GM12892 (cell line): ENCODE measurements around the gene LMF2.
"Not testable (repeated sequence)": the region's sequence is repeated elsewhere in the genome, so short reads cannot be mapped to it uniquely, and the experiment has no call there.

Experiments
- DNase-seq: peaks from one replicate; pipeline ENCODE4 v3.0.0; 2011; ENCODE audit not compliant: insufficient read length
- FAIRE-seq: peaks from 2 replicates; lab custom pipeline; 2011; peaks lifted over from hg19 to GRCh38; lab: Jason Lieb, UNC
- POLR2A ChIP-seq: IDR thresholded peaks from 2 replicates; pipeline ENCODE4 v1.6.1; 2011; ENCODE audit warnings: low read depth, low read length, control low read depth
- POLR2AphosphoS5 ChIP-seq: IDR thresholded peaks from 2 replicates; pipeline ENCODE4 v1.6.1; 2011; ENCODE audit warnings: low read depth, low read length, control low read depth
- TAF1 ChIP-seq: IDR thresholded peaks from 2 replicates; pipeline ENCODE4 v1.6.1; 2011; ENCODE audit warnings: low read depth, mild to moderate bottlenecking, control low read depth, low read length, borderline replicate concordance

Gene LMF2

GRCh38 chr22:50545522-50546325, 38.2 kb upstream of the LMF2 start, which contains the start of gene KLHDC7B:
TSS of gene KLHDC7B (plus strand) at chr22:50545899. CDS start at chr22:50546244, 345 bp downstream.
- no peak for FAIRE-seq
- TF ChIP-seq TAF1 (no peak), POLR2A (no peak), POLR2AphosphoS5 (no peak)
- no peak for DNase-seq

GRCh38 chr22:50544746-50545253, 37.3 kb upstream of the LMF2 start:
- DNase-seq (no peak), FAIRE-seq (peak; percentile 27)
- TF ChIP-seq TAF1 (no peak), POLR2AphosphoS5 (no peak), POLR2A (no peak)

DNA sequence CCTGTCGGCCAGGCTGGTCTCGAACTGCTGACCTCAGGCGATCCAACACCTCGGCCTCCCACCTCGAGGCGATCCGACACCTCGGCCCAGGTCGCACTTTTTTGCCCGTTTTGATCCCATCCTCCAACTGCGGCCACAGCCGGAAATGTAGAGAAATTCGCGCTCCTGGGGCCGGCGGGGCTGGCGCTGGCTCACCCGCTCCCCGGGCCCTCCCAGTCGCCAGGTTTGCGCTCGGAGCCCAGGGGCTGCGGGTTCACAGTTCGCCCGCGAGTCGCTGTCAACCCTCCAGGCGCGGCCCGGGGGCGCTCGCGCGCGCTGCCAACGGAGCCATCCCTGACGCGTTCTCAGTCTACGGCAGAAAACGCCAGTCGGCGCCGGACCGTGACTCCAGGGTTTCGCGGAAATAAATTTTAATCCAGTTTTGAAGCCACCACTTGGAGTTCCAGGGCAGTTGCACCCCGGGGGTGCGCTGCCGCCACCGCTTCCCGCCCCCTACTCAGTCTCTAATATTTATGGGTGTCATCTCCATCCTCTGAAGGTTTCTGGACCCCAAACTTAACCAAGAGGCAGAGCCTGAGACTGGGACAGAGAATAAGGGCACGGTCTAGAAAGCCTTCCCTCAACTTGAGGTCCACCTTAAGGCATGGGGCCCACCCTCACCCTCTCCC, 36.7 kb upstream of the LMF2 start:
- TF ChIP-seq POLR2A (0 out of 2 replicates have a peak, but pooled peaks have one; percentile 14), POLR2AphosphoS5 (no peak)
- peak; percentile 78 for DNase-seq
- FAIRE-seq = peak; percentile 95

DNA sequence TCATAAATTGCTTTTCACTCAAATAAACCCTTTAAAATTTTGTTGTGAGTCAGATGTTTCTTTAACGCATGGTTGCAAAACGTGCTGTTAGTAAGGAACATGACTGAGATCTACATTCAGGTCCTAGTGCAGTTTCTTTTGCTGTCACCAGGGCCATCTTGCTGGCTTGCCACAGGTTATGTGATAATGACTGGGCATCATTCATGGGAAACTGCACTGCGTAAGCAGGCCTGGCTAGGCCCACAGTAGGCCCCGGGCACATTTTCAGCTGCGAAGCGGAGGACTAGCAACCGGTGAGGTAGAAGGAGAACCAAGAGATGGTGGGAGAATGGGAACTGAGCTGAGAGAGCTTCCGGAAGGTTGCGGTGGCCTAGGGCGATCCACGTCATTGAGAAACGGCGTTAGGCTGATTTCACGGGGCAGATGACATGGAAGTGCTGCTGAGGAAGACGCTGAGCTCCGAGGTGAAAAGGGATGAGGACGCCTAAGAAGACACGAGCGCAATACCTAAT, 35.0 kb upstream of the LMF2 start:
- peak; percentile 80 for TF ChIP-seq POLR2AphosphoS5
- TF ChIP-seq TAF1 = no peak
- TF ChIP-seq POLR2A = peak; percentile 71; the same call in 1 of the 2 replicates
- FAIRE-seq (peak; percentile 96), DNase-seq (peak; percentile 63)

DNA sequence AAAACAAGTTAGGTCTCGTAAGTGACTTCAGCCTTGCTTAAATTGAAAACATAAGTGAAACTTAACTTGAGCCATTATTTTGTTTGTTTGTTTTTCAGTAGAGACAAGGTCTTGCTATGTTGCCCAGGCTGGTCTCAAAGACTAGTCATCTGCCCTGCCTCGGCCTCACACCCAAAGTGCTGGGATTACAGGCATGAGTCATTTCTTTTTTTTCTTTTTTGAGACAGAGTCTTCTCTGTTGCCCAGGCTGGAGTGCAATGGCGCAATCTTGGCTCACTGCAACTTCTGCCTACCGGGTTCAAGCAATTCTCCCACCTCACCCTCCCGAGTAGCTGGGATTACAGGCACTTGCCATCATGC, 34.1 kb upstream of the LMF2 start:
- FAIRE-seq = peak; percentile 88
- DNase-seq = not testable (repeated sequence)
- 0 out of 2 replicates have a peak, but pooled peaks have one; percentile 37 for TF ChIP-seq TAF1

DNA sequence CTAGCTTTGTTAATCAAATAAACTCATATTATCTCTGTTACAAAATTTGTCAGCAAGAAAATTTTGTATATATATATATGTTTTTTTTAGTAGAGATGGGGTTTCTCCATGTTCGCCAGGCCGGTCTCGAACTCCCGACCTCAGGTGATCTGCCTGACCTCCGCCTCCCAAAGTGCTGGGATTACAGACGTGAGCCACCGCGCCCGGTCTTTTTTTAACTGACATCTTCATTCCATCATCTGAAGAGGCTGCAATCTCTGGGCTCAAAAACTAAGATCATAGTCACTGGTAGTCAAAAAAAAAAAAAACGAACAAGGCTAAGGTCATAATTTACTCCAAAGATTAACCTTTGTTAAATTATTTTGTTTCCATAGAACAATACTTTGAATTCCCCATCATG, 32.9 kb upstream of the LMF2 start:
- DNase-seq (no peak), FAIRE-seq (no peak)
- TF ChIP-seq TAF1 = no peak
- TF ChIP-seq POLR2A = no peak
- no peak for TF ChIP-seq POLR2AphosphoS5

DNA sequence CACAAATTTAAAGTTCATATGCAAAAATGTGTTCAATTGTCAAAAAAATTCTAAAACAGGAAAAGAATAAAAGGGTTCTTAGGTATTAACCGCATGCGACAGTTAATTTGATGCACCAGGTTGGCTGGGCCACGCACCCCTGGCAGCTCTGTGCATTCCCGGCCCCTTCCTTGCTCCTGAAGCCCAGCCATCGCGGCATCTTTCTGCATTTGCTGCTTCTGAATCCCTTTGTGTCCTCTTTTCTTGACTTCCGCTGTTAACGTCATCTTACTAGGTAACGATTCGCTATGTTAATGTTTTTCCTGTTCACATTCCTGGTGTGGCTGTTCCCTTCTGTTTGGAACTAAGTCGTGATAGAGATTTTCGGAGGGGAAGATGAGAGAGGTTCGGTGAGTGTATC, 30.3 kb upstream of the LMF2 start:
- FAIRE-seq (peak; percentile 85), DNase-seq (no peak)
- no peak for TF ChIP-seq POLR2AphosphoS5
- no peak for TF ChIP-seq POLR2A
- no peak for TF ChIP-seq TAF1

DNA sequence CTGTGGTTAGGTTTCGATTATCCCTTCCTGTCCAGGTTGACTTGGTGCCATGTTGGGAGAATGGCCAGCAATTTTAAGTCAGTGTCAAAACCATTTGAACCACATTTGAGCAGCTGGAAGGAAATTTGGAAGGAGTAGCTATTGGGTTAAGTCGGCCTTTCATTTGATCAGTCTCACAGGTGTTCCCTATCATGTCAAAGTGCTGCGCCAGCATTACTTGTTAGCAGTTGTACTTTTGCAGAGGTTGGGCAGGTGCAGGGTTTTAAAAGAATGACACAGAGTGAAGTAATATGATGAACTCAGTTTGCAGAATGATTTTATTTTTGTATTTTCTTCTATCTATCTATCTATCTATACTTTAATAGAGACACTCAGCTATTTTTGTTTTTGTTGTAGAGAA, 28.7 kb upstream of the LMF2 start:
- DNase-seq (no peak), FAIRE-seq (peak; percentile 74)
- TF ChIP-seq POLR2A (no peak), POLR2AphosphoS5 (no peak), TAF1 (no peak)

- no peak for DNase-seq
- FAIRE-seq = peak; percentile 64
- TF ChIP-seq POLR2A = peak; percentile 30
- TF ChIP-seq TAF1 = no peak
Observed at GRCh38 chr22:50535113-50535512, 27.6 kb upstream of the LMF2 start.

GRCh38 chr22:50533856-50534711, 26.6 kb upstream of the LMF2 start:
- not testable (repeated sequence) for DNase-seq
- FAIRE-seq = peak; percentile 97
- TF ChIP-seq POLR2A = peak; percentile 32; the same call in 1 of the 2 replicates

- FAIRE-seq (no peak), DNase-seq (no peak)
- TF ChIP-seq POLR2A (no peak), POLR2AphosphoS5 (no peak), TAF1 (no peak)
Observed at GRCh38 chr22:50532824-50533796, 25.6 kb upstream of the LMF2 start.
